ENCODE measurements around the gene FARS2. TPM values are rescaled to one million over a fixed set of nuclear protein-coding genes. Genes with fewer than 3 reads are reported as not detected.

FARS2 gene
- total RNA-seq, 1 donor from 2014 or later, result 23.3 TPM

DNA sequence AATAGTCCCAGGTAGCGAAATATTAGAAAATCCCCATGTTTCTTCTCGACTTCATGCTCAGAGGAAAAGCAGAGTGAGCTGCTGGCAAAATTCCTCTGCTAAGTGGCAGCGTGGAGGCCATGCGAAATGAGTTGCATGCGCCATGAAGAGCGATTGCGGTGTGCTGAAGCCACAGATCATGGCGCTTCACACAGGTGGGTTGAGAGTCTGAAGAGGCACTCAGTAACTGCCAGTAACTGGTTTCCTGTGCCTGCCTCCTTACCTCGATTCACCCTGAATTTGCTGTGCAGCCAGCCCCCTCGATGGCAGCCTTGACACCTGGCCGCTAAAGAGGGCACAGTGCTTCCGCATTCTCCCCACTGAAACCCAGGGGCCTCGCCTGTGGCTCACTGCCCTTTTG is 443.9 kb downstream of the FARS2 start:
- DNase-seq (ENCODE audit: low read depth, low spot score), result no peak
- TF ChIP-seq, protein P1, sequence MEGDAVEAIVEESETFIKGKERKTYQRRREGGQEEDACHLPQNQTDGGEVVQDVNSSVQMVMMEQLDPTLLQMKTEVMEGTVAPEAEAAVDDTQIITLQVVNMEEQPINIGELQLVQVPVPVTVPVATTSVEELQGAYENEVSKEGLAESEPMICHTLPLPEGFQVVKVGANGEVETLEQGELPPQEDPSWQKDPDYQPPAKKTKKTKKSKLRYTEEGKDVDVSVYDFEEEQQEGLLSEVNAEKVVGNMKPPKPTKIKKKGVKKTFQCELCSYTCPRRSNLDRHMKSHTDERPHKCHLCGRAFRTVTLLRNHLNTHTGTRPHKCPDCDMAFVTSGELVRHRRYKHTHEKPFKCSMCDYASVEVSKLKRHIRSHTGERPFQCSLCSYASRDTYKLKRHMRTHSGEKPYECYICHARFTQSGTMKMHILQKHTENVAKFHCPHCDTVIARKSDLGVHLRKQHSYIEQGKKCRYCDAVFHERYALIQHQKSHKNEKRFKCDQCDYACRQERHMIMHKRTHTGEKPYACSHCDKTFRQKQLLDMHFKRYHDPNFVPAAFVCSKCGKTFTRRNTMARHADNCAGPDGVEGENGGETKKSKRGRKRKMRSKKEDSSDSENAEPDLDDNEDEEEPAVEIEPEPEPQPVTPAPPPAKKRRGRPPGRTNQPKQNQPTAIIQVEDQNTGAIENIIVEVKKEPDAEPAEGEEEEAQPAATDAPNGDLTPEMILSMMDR (conservative IDR thresholded peaks at IDR 0.05), result no peak
- H3K36me3 Mint-ChIP-seq (ENCODE audit: low read depth), result peaks cover 4% of the 10 kb centered on the region
- no peak overlapping the region for H3K4me3 Mint-ChIP-seq
- H3K4me1 Mint-ChIP-seq, result no peaks in the 10 kb centered on the region
- H3K27ac Mint-ChIP-seq (ENCODE audit: unreplicated experiment), result no peak overlapping the region
- no peaks in the 10 kb centered on the region for H3K27me3 Mint-ChIP-seq (ENCODE audit: low read depth)
- H3K9me3 Mint-ChIP-seq, result peaks cover 3% of the 10 kb centered on the region

DNA sequence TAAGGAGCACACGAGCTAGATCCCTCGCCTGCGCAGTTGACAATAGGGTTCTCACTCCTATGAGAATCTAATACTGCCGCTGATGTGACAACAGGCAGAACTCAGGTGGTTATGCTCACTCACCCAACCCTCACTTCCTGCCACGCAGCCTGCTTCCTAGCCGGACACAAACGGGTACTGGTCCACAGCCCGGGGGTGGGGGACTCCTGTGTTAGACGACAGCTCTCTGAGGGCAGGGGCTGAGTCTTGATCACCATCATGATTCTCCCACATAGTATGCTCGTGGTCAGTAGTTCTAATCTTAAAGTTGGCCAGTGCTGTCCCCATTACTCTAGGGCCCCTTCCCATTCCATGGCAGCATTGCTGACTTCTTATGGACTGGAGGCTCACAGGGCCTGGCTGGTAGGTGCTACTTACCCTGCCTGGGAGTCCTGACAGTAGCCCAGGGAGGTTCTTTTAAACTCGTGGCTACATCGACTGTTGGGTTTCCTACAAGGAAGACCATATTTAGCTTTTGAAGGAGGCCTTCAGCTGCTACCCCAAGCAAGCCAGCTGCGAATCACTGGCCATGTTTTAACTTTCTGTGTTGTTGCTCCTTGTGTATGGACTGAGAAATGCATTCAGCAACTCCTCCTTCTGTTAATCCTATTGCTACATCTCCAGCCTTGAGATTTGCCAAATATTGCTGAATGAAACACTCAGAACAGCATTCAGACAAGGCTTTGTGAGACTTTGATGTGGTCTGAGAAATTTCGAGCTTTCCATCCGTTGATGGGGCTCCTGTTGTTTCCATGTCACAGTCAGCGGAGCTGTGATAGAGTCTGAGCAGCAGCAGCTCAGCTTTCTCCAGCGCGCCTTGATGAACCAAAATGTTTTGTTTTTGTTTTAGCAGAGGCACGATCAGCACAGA is 445.1 kb downstream of the FARS2 start:
- Mint-ChIP-seq H3K4me3 (no peak overlapping the region), H3K9me3 (peaks cover 3% of the 10 kb centered on the region), H3K27me3 (ENCODE audit: low read depth) (no peaks in the 10 kb centered on the region), H3K27ac (ENCODE audit: unreplicated experiment) (no peak overlapping the region), H3K4me1 (no peaks in the 10 kb centered on the region), H3K36me3 (ENCODE audit: low read depth) (peaks cover 4% of the 10 kb centered on the region)
- no peak for DNase-seq (ENCODE audit: low read depth, low spot score)
- TF ChIP-seq, protein P1 (conservative IDR thresholded peaks at IDR 0.05), result no peak

DNA sequence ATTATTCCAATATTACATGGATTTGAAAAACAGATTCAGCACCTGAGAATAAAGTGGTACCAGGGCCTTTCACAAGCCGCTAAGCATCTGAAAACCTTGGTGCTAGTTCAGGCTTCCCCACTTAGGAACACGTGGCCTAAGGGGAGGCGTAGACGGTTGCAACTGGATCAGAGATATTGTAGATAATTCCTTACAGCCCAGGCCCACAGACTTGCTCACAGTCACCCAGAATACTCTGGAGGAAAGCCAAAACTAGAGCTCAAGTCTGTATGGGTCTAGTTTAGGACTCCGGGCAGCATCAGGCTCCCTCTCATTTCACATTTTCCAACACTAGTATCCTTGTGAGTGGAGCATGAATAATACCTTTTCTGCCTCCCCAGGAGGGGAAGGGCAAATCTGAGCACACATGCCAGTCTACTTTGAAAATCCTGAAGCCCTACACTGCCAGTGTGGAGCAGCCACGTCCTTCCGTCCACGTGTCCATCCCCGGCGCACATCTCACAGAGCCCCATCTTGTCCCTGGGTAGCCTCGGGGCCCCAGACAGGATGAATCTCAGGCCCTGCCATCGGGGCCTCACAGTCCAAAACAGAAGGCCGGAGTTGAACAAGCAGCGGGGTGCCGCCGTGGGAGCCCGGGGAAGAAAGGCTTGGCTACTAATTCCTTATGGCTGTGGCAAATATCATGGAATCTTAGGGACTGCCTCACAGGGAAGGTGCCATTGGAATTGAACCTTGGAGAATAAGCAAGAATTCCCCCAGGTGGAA is 446.1 kb downstream of the FARS2 start:
- peaks cover 4% of the 10 kb centered on the region for H3K36me3 Mint-ChIP-seq (ENCODE audit: low read depth)

DNA sequence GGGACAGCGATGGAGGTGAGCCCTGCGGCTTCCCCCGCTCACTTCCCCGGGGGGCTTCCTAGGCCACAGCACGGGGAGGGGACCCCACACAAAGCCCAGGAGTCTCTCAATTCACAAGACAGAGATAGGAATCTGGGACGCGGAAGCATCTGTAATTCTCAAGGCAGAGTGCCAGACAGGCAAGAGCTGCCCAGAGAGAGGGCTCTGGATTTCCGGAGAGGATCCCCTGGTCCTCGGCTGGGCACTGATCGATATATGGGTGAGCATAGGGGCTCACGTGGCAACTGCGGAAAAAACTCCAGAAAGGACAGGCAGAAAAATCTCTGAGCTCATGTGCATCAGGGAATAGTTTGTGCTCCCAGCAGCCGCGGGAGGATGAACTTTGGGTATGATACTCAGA is 449.2 kb downstream of the FARS2 start:
- H3K36me3 Mint-ChIP-seq (ENCODE audit: low read depth), result peaks cover 4% of the 10 kb centered on the region
- no peaks in the 10 kb centered on the region for H3K27me3 Mint-ChIP-seq (ENCODE audit: low read depth)
- no peaks in the 10 kb centered on the region for H3K4me1 Mint-ChIP-seq
- no peak for DNase-seq (ENCODE audit: low read depth, low spot score)
- peak overlapping the region; percentile 30 for H3K27ac Mint-ChIP-seq (ENCODE audit: unreplicated experiment)
- H3K9me3 Mint-ChIP-seq, result peaks cover 8% of the 10 kb centered on the region
- no peak overlapping the region for H3K4me3 Mint-ChIP-seq
- TF ChIP-seq, protein P1 (conservative IDR thresholded peaks at IDR 0.05), result no peak

More for the DNA sequence above, 446.1 kb downstream of the FARS2 start:
- DNase-seq (ENCODE audit: low read depth, low spot score), result no peak
- H3K27me3 Mint-ChIP-seq (ENCODE audit: low read depth), result no peaks in the 10 kb centered on the region
- peak overlapping the region; percentile 84 for H3K27ac Mint-ChIP-seq (ENCODE audit: unreplicated experiment)
- H3K4me3 Mint-ChIP-seq, result no peak overlapping the region
- TF ChIP-seq, protein P1 (conservative IDR thresholded peaks at IDR 0.05), result no peak
- H3K9me3 Mint-ChIP-seq, result peaks cover 3% of the 10 kb centered on the region
- H3K4me1 Mint-ChIP-seq, result no peaks in the 10 kb centered on the region

DNA sequence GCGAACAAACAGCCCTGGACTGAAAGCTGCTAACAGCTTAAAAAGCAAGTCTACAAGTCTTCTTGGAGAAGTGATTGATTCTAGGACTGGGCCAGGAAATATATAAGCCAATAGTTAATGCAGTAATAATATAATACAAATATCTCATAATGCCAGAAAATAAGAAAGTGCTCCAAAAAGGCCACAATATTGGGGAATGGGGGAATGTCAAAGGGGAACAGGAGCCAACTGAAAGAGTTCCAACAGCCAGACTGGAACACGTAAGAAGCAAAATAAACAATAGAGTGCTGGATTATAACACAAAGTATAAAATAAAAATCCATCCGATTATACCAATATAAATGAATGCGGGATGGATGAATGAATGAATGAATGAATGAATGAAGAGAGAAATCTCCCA is 449.6 kb downstream of the FARS2 start:
- DNase-seq (ENCODE audit: low read depth, low spot score), result no peak
- Mint-ChIP-seq H3K36me3 (ENCODE audit: low read depth) (peaks cover 3% of the 10 kb centered on the region), H3K4me3 (no peak overlapping the region), H3K9me3 (peaks cover 9% of the 10 kb centered on the region), H3K27me3 (ENCODE audit: low read depth) (no peaks in the 10 kb centered on the region), H3K4me1 (no peaks in the 10 kb centered on the region), H3K27ac (ENCODE audit: unreplicated experiment) (no peak overlapping the region)
- TF ChIP-seq, protein P1 (conservative IDR thresholded peaks at IDR 0.05), result no peak

Measured in neural crest cell (in vitro differentiated cells).